Sigmoid colon (tissue), 7 donors: ENCODE measurements around the gene CST8. TPM values are rescaled to one million over a fixed set of nuclear protein-coding genes. Genes with fewer than 3 reads are reported as not detected.

ENCODE experiments used
- DNase-seq: peaks from one replicate; pipeline ENCODE4 v3.0.0-alpha.2; 2019
- H3K27ac ChIP-seq, 4 donors: fragments of 200-600 bp; sonication (generic); one replicate each; pipeline ENCODE4 v1.5.1; 2016 to 2019; ENCODE audit warnings: mild to moderate bottlenecking in 1 of 4
- H3K27me3 ChIP-seq, 3 donors: fragments of 200-600 bp; sonication (generic); one replicate each; pipeline ENCODE4 v1.5.1; 2019; ENCODE audit warnings: mild to moderate bottlenecking in 1 of 3
- H3K36me3 ChIP-seq, 4 donors: fragments of 200-600 bp; sonication (generic); one replicate each; pipeline ENCODE4 v1.5.1; 2016 to 2019
- H3K4me1 ChIP-seq, 4 donors: fragments of 200-600 bp; sonication (generic); one replicate each; pipeline ENCODE4 v1.5.1; 2017 to 2019
- H3K4me3 ChIP-seq, 4 donors: fragments of 200-600 bp; sonication (generic); one replicate each; pipeline ENCODE4 v1.5.1; 2017 to 2019; ENCODE audit warnings: mild to moderate bottlenecking in 2 of 4, moderate library complexity in 1 of 4
- H3K9me3 ChIP-seq, 4 donors: fragments of 200-600 bp in 3 of 4; sonication (generic) in 3 of 4; one replicate each; pipeline versions ENCODE4 v1.5.1 to v1.6.1; 2013 to 2019
- EP300 ChIP-seq, 4 donors: sonication (generic); formaldehyde crosslinking; IDR thresholded peaks; one replicate each; pipeline ENCODE4 v1.6.1; 2017; ENCODE audit warnings: antibody characterized with exemption in 4 of 4
- POLR2A ChIP-seq, 2 donors: fragments of 450-650 bp; IDR thresholded peaks; one replicate each; pipeline ENCODE4 v1.6.1; 2016; ENCODE audit warnings: antibody characterized with exemption in 2 of 2, mild to moderate bottlenecking in 2 of 2, moderate library complexity in 2 of 2
- POLR2AphosphoS5 ChIP-seq, 4 donors: sonication (generic); formaldehyde crosslinking; IDR thresholded peaks; one replicate each; pipeline ENCODE4 v1.6.1; 2017; ENCODE audit warnings: antibody characterized with exemption in 4 of 4
- WGBS, 2 donors: extraction: QIAGEN DNeasy Blood & Tissue Kit; methylation state at CpG; one replicate each; pipeline ENCODE4 v1.1.7; 2013; 5-methylcytosine and 5-hydroxymethylcytosine counted together
- intact Hi-C: fragments of 100-400 bp; cut with DNase I; formaldehyde crosslinking; loops from one replicate; pipeline ENCODE4 v1.15.1; 2023
- polyA plus RNA-seq, 3 donors: library from polyadenylated mRNA; stranded (reverse); fragments of 200-250 nt; gene quantifications; one replicate each; pipeline ENCODE4 v1.2.3, GENCODE V29; 2013
- total RNA-seq, 4 donors: library from RNA; depleted of rRNA; stranded (reverse); fragments of >200 nt; gene quantifications; one replicate each; pipeline ENCODE4 v1.1.0, GENCODE V29; 2016
- TF ChIP-seq, protein P1 (sequence below), 4 experiments: fragments of 450-650 bp in 3 of 4; fragments of 200-600 bp in 1 of 4; IDR thresholded peaks; one replicate each; pipeline ENCODE4 v1.5.1; 2016 to 2019; ENCODE audit warnings: antibody characterized with exemption in 4 of 4, mild to moderate bottlenecking in 3 of 4, moderate library complexity in 2 of 4
- donor health status: healthy with polysubstance abuse.
- donor health status: Bipolar disorder and iron deficiency.
- donor health status: healthy.

Gene CST8
- total and polyA plus RNA-seq, 7 donors: not detected

DNA sequence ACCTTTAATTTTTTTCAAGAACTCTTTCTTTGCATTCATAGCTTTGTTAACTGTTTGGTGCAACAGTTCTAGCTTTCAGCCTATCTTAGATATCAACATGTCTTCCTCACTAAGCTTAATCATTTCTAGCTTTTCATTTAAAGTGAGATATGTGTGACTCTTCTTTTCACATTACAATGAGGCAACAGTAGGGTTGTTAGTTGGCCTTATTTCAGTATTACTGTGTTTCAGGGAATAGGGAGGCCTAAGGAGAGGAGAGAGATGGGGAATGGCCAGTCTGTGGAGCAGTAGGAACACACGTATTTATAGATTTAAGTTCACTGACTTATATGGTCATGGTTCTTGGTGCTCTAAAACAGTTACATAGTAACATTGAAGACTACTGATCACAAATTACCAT, 41.6 kb downstream of the CST8 start:
- Histone ChIP-seq H3K27ac (no peak overlapping the region), H3K36me3 (no peaks in the 10 kb centered on the region), H3K9me3 (peaks cover 0 to 5% (median 0%) of the 10 kb centered on the region in 4 donors), H3K4me3 (no peak overlapping the region), H3K27me3 (no peaks in the 10 kb centered on the region), H3K4me1 (no peaks in the 10 kb centered on the region)
- DNase-seq: no peak
- TF ChIP-seq POLR2AphosphoS5 (IDR thresholded peaks at IDR 0.05) (no peak), EP300 (IDR thresholded peaks at IDR 0.05) (no peak), POLR2A (IDR thresholded peaks at IDR 0.05) (no peak)
- TF ChIP-seq, protein P1, sequence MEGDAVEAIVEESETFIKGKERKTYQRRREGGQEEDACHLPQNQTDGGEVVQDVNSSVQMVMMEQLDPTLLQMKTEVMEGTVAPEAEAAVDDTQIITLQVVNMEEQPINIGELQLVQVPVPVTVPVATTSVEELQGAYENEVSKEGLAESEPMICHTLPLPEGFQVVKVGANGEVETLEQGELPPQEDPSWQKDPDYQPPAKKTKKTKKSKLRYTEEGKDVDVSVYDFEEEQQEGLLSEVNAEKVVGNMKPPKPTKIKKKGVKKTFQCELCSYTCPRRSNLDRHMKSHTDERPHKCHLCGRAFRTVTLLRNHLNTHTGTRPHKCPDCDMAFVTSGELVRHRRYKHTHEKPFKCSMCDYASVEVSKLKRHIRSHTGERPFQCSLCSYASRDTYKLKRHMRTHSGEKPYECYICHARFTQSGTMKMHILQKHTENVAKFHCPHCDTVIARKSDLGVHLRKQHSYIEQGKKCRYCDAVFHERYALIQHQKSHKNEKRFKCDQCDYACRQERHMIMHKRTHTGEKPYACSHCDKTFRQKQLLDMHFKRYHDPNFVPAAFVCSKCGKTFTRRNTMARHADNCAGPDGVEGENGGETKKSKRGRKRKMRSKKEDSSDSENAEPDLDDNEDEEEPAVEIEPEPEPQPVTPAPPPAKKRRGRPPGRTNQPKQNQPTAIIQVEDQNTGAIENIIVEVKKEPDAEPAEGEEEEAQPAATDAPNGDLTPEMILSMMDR (IDR thresholded peaks at IDR 0.05): no peak
- intact Hi-C loops: no loop called here
- 53 to 82% methylated on average over 1 of the region's 1 CpG for WGBS, 2 donors

DNA sequence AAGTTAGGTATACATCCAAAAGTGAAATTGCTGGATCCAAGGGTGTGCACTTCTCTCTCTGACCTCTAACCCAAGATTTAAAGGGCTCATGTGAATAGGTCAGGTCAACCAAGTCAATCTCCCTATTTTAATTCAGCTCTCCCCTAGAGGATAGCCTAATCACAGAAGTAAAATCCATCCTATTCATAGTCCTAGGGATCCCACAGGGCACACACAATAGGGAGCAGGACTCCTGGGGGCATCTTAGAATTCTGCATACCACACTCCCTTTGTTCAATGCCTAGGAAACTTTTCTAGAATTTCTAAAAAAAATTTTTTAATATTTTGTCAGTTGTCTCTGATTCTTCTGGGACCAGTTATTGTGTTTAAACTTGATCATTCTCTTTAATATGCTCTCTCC, 42.2 kb downstream of the CST8 start:
- DNase-seq: no peak
- intact Hi-C loops: no loop called here
- Histone ChIP-seq H3K36me3 (no peaks in the 10 kb centered on the region), H3K27ac (no peak overlapping the region), H3K9me3 (peaks cover 0 to 5% (median 0%) of the 10 kb centered on the region in 4 donors), H3K4me3 (no peak overlapping the region), H3K27me3 (no peaks in the 10 kb centered on the region), H3K4me1 (no peaks in the 10 kb centered on the region)
- TF ChIP-seq EP300 (IDR thresholded peaks at IDR 0.05): no peak

DNA sequence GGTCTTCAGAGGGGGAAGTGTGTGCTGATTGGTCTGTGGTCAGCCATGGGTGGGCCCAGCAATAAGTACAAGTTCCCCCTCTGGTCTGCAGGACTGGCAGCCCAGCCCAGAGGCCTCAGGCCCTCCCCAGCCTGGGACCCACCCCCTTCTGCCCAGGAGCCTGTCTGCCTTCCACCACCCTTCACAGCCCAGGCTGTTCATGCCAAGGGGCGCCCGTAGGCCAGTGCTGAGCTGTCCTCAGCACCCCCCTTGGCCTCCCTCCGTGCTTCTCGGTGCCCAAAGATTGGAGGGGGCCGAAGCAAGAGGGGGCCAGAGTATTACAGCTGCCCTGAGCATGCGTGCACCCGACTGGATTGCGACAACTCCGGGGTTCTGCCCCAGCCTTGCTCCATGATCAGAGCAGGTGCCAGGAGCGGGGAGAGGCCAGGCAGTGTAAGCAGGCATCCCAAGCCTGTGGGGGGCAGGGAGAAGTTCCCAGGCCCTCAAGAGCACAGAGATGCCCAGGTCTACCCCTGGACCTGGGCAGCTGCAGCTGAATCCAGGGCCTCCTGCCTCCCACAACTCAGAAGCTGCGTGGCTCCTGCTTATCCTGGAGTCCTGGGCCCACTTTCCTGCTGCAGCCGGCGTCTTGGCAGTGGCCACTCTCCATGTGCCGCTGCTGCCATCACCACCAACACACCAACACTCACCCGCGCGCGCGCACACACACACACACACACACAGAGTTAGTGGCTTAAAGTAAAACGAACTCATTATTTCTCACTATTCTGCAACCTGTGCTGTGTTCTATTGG, 44.1 kb downstream of the CST8 start:
- no peak for TF ChIP-seq EP300 (IDR thresholded peaks at IDR 0.05)
- no peak for TF ChIP-seq POLR2AphosphoS5 (IDR thresholded peaks at IDR 0.05)
- no peak for TF ChIP-seq POLR2A (IDR thresholded peaks at IDR 0.05)
- TF ChIP-seq, protein P1 (IDR thresholded peaks at IDR 0.05): no peak
- Histone ChIP-seq H3K4me1 (no peaks in the 10 kb centered on the region), H3K27ac (no peak overlapping the region), H3K27me3 (no peaks in the 10 kb centered on the region), H3K36me3 (no peaks in the 10 kb centered on the region), H3K9me3 (no peaks in the 10 kb centered on the region), H3K4me3 (no peak overlapping the region)
- WGBS, 2 donors: 80% methylated on average over 20 of the region's 20 CpGs
- DNase-seq: no peak
- intact Hi-C loops: no loop called here

DNA sequence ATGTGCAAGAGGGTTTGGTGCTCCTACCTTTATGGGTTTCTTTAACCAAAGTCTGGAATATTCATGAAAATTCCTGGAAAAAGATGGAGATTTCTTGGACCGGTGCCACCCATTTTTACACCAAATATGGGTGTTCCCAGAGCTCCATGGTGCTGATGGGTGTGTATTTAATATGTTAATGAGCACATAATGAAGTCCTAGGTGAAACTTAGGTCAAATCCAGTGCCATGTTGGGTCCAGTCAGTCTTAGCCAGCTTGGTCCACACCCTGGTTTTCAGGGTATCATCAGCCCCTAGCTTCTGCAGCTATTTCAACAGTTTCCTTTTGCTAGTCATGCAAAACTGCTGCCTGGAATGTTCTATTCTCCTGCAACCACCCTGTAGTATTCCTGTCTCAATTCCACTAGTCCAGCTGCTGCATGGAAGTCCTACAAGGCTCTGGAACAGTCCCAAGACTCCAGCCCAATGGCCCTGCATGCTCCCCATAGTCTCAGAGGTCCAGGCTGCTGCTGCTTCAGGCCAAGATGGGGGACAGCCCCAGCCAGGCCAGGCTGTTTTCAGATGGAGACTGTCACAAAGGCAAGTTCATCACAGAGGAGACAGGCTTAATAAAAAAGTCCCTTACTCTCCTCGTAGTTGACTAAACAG, 45.5 kb downstream of the CST8 start:
- intact Hi-C loops: no loop called here
- Histone ChIP-seq H3K27ac (no peak overlapping the region), H3K4me3 (no peak overlapping the region), H3K4me1 (no peaks in the 10 kb centered on the region), H3K27me3 (no peaks in the 10 kb centered on the region), H3K9me3 (no peaks in the 10 kb centered on the region), H3K36me3 (no peaks in the 10 kb centered on the region)
- no peak for DNase-seq
- WGBS, 2 donors: 61 to 72% methylated on average over 2 of the region's 2 CpGs
- TF ChIP-seq EP300 (IDR thresholded peaks at IDR 0.05): no peak
- no peak for TF ChIP-seq POLR2A (IDR thresholded peaks at IDR 0.05)
- TF ChIP-seq, protein P1 (IDR thresholded peaks at IDR 0.05): no peak
- no peak for TF ChIP-seq POLR2AphosphoS5 (IDR thresholded peaks at IDR 0.05)

DNA sequence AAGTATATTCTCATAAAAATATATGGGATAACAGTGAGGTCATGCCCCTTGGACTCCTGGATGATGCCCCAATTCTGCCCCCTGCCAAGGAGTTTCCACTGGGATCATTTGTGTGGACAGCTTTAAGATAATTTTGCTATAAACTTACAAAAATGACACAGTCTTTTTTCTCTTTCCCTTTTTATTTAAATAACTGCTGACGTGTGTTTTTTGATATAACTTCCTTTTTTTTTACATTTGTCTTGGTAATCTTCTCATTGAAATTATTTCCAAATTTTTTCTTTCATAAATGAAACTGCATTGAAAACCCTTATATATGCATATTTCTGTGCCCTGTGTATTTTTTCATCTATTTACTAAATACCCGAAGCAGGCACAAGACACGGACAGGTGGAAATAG, 46.1 kb downstream of the CST8 start:
- TF ChIP-seq EP300 (IDR thresholded peaks at IDR 0.05): no peak
- TF ChIP-seq POLR2A (IDR thresholded peaks at IDR 0.05): no peak
- TF ChIP-seq, protein P1 (IDR thresholded peaks at IDR 0.05): no peak
- no peak for TF ChIP-seq POLR2AphosphoS5 (IDR thresholded peaks at IDR 0.05)
- WGBS, 2 donors: 69 to 70% methylated on average over 3 of the region's 3 CpGs
- Histone ChIP-seq H3K27me3 (no peaks in the 10 kb centered on the region), H3K36me3 (no peaks in the 10 kb centered on the region), H3K4me3 (no peak overlapping the region), H3K27ac (no peak overlapping the region), H3K4me1 (no peaks in the 10 kb centered on the region), H3K9me3 (no peaks in the 10 kb centered on the region)
- intact Hi-C loops: no loop called here
- DNase-seq: no peak
